Muscle of leg (tissue), 11 donors: ENCODE results near the gene GDI2. TPM values are rescaled to one million over a fixed set of nuclear protein-coding genes. Genes with fewer than 3 reads are reported as not detected.
"Not testable (repeated sequence)": the region's sequence is repeated elsewhere in the genome, so short reads cannot be mapped to it uniquely, and the experiment has no call there.

Experiments
- DNase-seq: peaks from one replicate; pipeline ENCODE4 v3.0.0; 2013
- H3K27ac ChIP-seq: one replicate; pipeline ENCODE4 v1.5.1; 2013; ENCODE audit warnings: mild to moderate bottlenecking, low read length, control low read depth
- H3K27me3 ChIP-seq: one replicate; pipeline ENCODE4 v1.6.1; 2013; ENCODE audit warnings: low read length; ENCODE audit not compliant: control insufficient read depth, insufficient read depth
- H3K36me3 ChIP-seq: one replicate; pipeline ENCODE4 v1.6.1; 2013; ENCODE audit warnings: low read length; ENCODE audit not compliant: control insufficient read depth, insufficient read depth
- H3K4me1 ChIP-seq: one replicate; pipeline ENCODE4 v1.6.1; 2013; ENCODE audit warnings: low read length; ENCODE audit not compliant: control insufficient read depth, insufficient read depth
- H3K4me3 ChIP-seq: one replicate; pipeline ENCODE4 v1.5.1; 2013; ENCODE audit warnings: low read length, control low read depth
- H3K9me3 ChIP-seq: replicated peaks from 2 replicates; pipeline ENCODE4 v1.6.1; 2013; ENCODE audit warnings: low read depth, low read length; ENCODE audit not compliant: control insufficient read depth
- WGBS: methylation state at CpG from one replicate; pipeline ENCODE4 v1.1.5; 2013; ENCODE audit warnings: missing lambda C conversion rate; ENCODE audit not compliant: insufficient coverage; 5-methylcytosine and 5-hydroxymethylcytosine counted together
- polyA plus RNA-seq, 8 donors: library from polyadenylated mRNA; unstranded; fragments of 120-200 nt; gene quantifications; one replicate each; pipeline versions ENCODE4 v1.2.1 to v1.2.3, GENCODE V29; 2013; ENCODE audit warnings: inconsistent platforms in 1 of 8, low replicate concordance in 1 of 8; ENCODE audit not compliant: insufficient read length in 8 of 8, insufficient read depth in 1 of 8
- total RNA-seq: library from RNA; stranded (reverse); fragments of 120-200 nt; gene quantifications from one replicate; pipeline ENCODE4 v1.2.4, GENCODE V29; 2013

GDI2 gene
- total and polyA plus RNA-seq, 9 donors: 216 to 281 (median 239) TPM

DNA sequence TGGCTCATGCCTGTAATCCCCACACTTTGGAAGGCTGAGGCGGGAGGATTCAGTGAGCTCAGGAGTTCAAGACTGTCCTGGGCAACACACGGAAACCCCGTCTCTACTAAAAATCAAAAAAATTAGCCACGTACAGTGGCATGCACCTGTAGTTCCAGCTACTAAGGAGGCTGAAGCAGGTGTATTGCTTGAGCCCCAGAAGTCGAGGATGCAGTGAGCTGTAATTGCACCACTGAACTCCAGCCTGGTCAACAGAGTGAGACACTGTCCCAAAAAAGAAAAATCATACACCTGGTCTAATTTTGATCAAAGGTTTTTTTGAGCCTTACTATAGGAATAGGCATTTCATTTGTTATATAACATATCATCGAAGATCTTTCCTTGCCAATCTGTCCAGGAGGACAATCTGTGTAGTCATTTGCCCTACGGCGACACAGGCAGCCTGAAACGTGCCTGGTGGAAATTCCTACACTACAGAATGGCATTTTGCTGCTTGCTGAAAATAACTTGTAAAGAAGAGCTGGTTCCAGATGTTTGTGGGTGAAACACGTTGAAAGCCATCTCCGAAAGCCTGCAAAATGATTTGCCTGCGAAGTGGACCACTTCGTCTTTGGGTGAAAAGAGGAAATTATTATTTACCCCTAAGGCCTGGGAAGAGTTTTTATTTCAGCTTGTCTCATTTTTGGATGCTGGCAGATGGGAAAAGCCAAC is 31.3 kb upstream of the GDI2 start:
- Histone ChIP-seq H3K36me3 (no peaks in the 10 kb centered on the region), H3K4me1 (peaks cover 7% of the 10 kb centered on the region), H3K4me3 (no peak overlapping the region), H3K27ac (no peak overlapping the region), H3K27me3 (peaks cover 4% of the 10 kb centered on the region), H3K9me3 (no peaks in the 10 kb centered on the region)
- 73% methylated on average over 5 of the region's 13 CpGs for WGBS
- no peak for DNase-seq

DNA sequence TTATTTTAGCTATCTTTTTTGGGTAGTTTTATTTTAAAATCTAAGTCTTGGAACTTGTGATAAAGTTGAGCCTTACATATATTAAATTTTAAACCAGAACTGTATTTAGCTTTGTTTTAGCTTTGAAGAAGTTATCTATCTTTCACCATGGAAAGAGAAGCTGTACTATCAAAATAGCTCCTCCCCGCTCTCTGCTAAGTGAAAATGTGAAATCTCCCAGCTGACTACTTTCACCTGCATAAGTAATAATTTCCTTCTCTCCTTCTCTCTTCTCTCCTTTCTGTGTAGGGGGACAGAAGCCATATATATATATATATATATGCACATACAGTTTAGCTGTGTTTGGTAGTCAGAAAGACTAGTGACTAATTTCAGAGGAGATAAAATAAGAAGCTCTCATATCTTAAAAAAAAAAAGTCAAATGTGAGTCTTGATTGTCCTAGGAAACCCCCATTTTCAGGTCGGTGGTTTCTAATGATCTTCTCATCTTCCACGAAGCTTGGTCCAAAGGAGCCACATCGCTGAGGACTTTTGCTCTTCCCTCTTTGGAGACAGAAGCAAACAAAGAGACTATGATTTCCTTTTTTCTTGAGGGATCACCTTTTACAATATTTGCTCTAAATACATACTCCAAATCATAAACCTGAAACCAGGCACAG is 30.6 kb upstream of the GDI2 start:
- H3K27me3 ChIP-seq: peaks cover 5% of the 10 kb centered on the region
- DNase-seq: no peak
- no peaks in the 10 kb centered on the region for H3K36me3 ChIP-seq
- H3K4me1 ChIP-seq: peaks cover 7% of the 10 kb centered on the region
- no peak overlapping the region for H3K27ac ChIP-seq
- 82% methylated on average over 3 of the region's 4 CpGs for WGBS
- no peak overlapping the region for H3K4me3 ChIP-seq
- H3K9me3 ChIP-seq: no peaks in the 10 kb centered on the region

DNA sequence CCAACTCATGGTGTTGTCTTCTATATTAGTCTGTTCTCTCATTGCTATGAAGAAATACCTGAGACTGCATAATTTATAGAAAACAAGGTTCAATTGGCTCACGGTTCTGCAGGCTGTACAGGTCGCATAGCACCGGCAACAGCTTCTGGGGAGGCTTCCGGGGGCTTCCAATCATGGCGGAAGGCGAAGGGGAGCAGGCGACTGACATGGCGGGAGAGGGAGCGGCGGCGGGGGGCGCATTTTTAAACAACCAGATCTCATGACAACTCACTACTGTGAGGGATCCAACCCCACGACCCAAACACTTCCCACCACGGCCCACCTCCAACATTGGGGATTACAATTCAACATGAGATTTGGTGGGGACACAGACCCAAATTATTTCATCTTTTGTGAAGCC is 28.7 kb upstream of the GDI2 start:
- DNase-seq: no peak
- Histone ChIP-seq H3K9me3 (no peaks in the 10 kb centered on the region), H3K4me3 (no peak overlapping the region), H3K4me1 (peaks cover 7% of the 10 kb centered on the region), H3K27ac (no peak overlapping the region), H3K27me3 (peaks cover 5% of the 10 kb centered on the region), H3K36me3 (no peaks in the 10 kb centered on the region)
- WGBS: 90% methylated on average over 9 of the region's 14 CpGs

DNA sequence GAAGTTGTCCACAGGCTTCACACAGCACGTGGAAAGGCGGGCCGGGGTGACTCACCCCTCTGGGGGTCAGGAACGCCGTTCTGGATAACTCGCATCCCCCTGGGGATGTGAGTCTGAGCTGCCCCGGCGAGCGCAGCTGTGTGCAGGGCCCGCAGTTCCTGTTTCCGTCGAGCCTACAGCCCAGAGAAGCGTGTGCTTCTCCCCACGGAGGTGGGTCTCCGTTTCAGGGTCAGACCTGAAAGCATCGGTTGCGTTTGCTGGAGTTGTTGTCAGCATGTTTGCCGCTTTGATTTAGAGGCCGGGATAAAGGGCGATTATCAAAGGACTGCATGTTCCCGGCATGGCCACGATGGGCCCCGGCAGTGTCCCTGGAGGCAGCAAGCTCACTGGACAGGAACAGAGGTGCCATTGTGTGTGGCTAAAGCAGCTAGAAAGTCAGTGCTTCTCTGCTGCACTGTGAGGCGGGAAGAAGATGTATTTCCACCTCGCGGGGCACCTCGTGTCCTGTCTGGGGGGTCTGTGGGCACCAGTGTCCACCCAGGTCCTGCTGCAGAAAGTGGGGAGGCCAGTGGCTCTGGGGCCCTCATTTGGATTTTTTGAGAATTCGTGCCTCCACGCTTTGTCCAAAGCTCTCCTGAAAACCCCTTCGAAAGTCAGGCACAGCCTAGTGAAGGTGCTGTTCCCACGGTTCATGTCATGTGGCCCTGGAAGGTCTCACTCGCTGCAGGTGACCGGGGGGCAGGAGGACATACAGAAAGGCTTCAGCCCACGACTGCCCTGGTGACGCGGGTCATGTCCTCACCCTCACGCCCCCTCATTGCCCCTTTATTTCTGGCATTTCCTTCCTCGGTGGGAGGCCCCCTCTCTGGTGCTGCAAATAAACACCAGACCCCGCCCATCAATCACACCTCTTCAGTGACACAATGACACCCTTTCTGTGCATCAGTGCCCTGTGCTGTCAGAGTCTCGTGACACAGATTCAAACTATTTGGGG is 27.4 kb upstream of the GDI2 start:
- peak; percentile 64 for DNase-seq
- H3K36me3 ChIP-seq: no peaks in the 10 kb centered on the region
- H3K27ac ChIP-seq: peak overlapping the region; percentile 29
- peaks cover 5% of the 10 kb centered on the region for H3K27me3 ChIP-seq
- 22% methylated on average over 37 of the region's 40 CpGs for WGBS
- no peaks in the 10 kb centered on the region for H3K9me3 ChIP-seq
- peaks cover 7% of the 10 kb centered on the region for H3K4me1 ChIP-seq
- H3K4me3 ChIP-seq: peak overlapping the region; percentile 11

DNA sequence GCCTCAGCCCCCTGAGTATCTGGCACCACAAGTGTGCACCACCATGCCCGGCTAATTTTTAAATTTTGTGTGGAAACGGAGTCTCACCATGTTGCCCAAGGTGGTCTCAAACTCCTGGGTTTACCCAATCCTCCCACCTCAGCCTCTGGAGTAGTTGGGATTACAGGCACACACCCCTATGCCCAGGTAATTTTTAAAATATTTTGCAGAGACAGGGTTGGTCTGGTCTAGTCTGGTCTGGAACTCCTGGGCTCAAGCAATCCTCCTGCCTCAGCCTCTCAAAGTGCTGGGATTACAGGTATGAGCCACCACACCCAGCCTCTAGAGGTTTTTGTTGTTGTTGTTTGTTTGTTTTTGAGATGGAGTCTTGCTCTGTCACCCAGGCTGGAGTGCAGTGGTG is 22.9 kb upstream of the GDI2 start:
- peaks cover 12% of the 10 kb centered on the region for H3K4me1 ChIP-seq
- not testable (repeated sequence) for H3K9me3 ChIP-seq, H3K27ac ChIP-seq, H3K27me3 ChIP-seq, DNase-seq, H3K36me3 ChIP-seq, H3K4me3 ChIP-seq
- no CpG with 5 or more reads among the region's 2 CpGs for WGBS

DNA sequence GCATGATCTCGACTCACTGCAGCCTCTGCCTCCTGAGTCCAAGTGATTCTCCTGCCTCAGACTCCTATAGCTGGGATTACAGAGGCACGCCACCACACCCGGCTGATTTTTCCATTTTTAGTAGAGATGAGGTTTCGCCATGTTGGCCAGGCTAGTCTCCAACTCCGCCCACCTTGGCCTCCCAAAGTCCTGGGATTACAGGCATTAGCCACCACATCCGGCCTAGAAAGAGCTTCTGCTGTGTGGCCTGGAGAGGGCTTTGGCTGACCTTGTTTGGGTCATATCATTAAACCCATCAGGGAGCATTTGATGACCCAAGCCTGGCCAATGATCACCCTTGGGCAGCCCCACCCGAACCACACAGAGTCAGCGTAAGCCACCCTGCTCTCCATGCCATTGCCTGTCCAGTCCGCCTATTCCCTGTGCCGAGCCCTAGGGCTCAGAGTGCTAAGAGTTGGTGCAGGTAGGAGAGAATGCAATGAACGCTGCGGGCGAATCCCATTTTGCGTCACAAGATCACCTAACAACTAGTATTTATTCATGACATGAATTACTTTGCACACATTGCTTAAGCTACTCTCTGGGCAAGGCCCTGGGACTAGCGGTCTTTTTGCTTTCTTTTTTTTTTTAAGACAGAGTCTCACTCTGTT is 22.3 kb upstream of the GDI2 start:
- no peak overlapping the region for H3K27ac ChIP-seq
- no peak for DNase-seq
- no peaks in the 10 kb centered on the region for H3K9me3 ChIP-seq
- H3K4me1 ChIP-seq: peaks cover 10% of the 10 kb centered on the region
- peaks cover 4% of the 10 kb centered on the region for H3K27me3 ChIP-seq
- H3K4me3 ChIP-seq: no peak overlapping the region
- no peaks in the 10 kb centered on the region for H3K36me3 ChIP-seq
- 96% methylated on average over 6 of the region's 15 CpGs for WGBS

DNA sequence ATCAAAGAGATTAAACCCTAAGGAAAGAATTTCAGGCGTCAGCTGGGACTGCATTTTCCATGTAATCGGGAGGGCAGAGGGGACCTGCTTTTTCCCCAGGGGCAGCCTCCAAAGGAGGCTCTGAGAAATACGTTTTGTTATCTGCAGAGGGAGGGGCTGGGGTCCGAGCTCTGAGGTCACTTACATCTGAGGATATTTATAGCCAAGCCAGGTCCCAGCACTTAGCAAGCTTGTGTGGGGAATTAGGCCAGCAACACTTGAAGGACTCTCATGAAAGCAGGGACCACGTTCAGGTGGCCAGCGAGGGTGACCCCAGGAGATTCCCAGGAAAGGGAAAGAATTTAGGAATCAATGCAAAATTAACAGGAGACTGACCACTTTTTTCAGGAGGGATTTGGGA is 20.6 kb upstream of the GDI2 start:
- 35% methylated on average over 6 of the region's 6 CpGs for WGBS
- no peak for DNase-seq
- Histone ChIP-seq H3K9me3 (no peaks in the 10 kb centered on the region), H3K36me3 (no peaks in the 10 kb centered on the region), H3K4me1 (peaks cover 5% of the 10 kb centered on the region), H3K27ac (no peak overlapping the region), H3K27me3 (no peaks in the 10 kb centered on the region), H3K4me3 (no peak overlapping the region)

DNA sequence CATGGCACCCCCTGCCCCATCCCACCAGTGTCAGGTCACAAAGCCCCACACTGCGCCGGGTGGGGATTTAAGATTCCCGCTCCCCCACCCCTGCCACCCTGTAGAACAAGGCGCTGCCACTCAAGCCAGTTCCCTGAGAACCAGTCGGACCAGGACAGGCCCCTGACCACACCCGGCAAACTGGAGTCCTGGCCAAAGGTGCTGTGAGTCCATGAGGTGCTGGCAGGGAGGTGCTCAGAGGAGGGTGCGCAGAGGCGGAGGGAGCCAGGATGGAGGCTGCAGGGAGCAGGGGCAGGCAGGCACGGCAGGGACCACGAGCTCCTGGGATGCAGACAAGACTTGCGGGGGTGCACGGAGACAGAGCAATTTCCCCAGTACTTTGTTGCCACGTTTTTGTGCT is 19.7 kb upstream of the GDI2 start:
- Histone ChIP-seq H3K4me3 (no peak overlapping the region), H3K4me1 (peaks cover 5% of the 10 kb centered on the region), H3K36me3 (no peaks in the 10 kb centered on the region), H3K27me3 (no peaks in the 10 kb centered on the region), H3K27ac (no peak overlapping the region), H3K9me3 (no peaks in the 10 kb centered on the region)
- WGBS: 87% methylated on average over 12 of the region's 13 CpGs
- DNase-seq: no peak

DNA sequence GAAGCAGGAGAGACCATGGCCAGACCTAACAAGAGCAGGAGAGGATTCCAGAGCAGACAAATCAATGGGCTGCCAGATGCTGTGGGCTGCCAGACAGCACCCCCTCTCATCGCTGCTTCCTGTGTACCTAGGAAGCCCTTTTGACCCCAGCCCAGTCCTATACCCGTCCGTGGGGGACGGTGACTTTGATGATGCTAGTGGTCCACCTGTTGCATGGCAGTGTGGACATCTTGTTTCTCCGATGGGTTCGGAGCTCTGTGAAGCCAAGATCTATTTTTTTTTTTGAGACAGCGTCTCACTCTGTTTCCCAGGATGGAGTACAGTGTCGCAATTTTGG is 18.2 kb upstream of the GDI2 start:
- Histone ChIP-seq H3K36me3 (no peaks in the 10 kb centered on the region), H3K27me3 (no peaks in the 10 kb centered on the region), H3K4me1 (peaks cover 5% of the 10 kb centered on the region), H3K4me3 (no peak overlapping the region), H3K9me3 (no peaks in the 10 kb centered on the region), H3K27ac (no peak overlapping the region)
- 68% methylated on average over 4 of the region's 8 CpGs for WGBS
- DNase-seq: no peak
